Measurements from ENCODE around the gene AHCYL2. TPM values are rescaled to one million over a fixed set of nuclear protein-coding genes. Genes with fewer than 3 reads are reported as not detected.
"Not testable (repeated sequence)": the region's sequence is repeated elsewhere in the genome, so short reads cannot be mapped to it uniquely, and the experiment has no call there.

Gene AHCYL2
- total and polyA plus RNA-seq, 4 donors = 2.0 to 10.0 (median 3.6) TPM

GRCh38 chr7:129351320-129351719, 126.5 kb downstream of the AHCYL2 start:
- H3K27me3 ChIP-seq (ENCODE audit: control insufficient read depth in 4 of 4, insufficient read depth in 4 of 4, low read length in 3 of 4) = no peaks in the 10 kb centered on the region
- H3K9me3 ChIP-seq (ENCODE audit: control insufficient read depth in 4 of 4, low read length in 3 of 4) = no peaks in the 10 kb centered on the region
- 90% methylated on average over 3 of the region's 3 CpGs for WGBS
- H3K36me3 ChIP-seq (ENCODE audit: control insufficient read depth in 4 of 4, insufficient read depth in 3 of 4, low read depth in 1 of 4, low read length in 3 of 4) = no peaks in the 10 kb centered on the region
- no peak overlapping the region for H3K4me3 ChIP-seq (ENCODE audit: low read depth in 1 of 3, low read length in 3 of 3)
- TF ChIP-seq SP1 (IDR thresholded peaks at IDR 0.05) = no peak
- H3K9ac ChIP-seq (ENCODE audit: low read depth in 1 of 2, low read length in 2 of 2) = no peak overlapping the region
- DNase-seq (ENCODE audit: low spot score) = no peak
- no peak overlapping the region for H3K27ac ChIP-seq (ENCODE audit: low read depth in 1 of 2, low read length in 2 of 2)
- H3K4me1 ChIP-seq (ENCODE audit: control insufficient read depth in 4 of 4, insufficient read depth in 4 of 4, low read length in 3 of 4) = no peaks in the 10 kb centered on the region

DNA sequence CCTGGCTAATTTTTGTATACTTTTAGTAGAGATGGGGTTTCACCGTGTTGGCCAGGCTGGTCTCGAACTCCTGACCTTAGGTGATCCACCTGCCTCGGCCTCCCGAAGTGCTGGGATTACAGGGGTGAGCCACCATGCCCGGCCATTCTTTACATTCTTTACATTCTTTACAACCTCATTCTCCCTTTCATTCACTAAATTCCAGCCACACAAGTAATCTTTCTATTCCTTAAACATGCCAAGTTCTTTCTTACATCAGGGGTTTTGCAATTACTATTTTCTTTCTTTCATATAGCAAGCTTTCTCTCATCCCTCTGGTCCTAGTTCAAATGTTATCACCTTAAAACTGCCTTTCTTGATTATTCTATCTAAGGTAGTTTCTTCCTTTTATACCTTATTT, 128.3 kb downstream of the AHCYL2 start:
- H3K4me3 ChIP-seq (ENCODE audit: low read depth in 1 of 3, low read length in 3 of 3); H3K27me3 ChIP-seq (ENCODE audit: control insufficient read depth in 4 of 4, insufficient read depth in 4 of 4, low read length in 3 of 4); H3K36me3 ChIP-seq (ENCODE audit: control insufficient read depth in 4 of 4, insufficient read depth in 3 of 4, low read depth in 1 of 4, low read length in 3 of 4); H3K9me3 ChIP-seq (ENCODE audit: control insufficient read depth in 4 of 4, low read length in 3 of 4); H3K9ac ChIP-seq (ENCODE audit: low read depth in 1 of 2, low read length in 2 of 2); H3K4me1 ChIP-seq (ENCODE audit: control insufficient read depth in 4 of 4, insufficient read depth in 4 of 4, low read length in 3 of 4); DNase-seq (ENCODE audit: low spot score); H3K27ac ChIP-seq (ENCODE audit: low read depth in 1 of 2, low read length in 2 of 2): not testable (repeated sequence)
- 93% methylated on average over 5 of the region's 5 CpGs for WGBS

DNA sequence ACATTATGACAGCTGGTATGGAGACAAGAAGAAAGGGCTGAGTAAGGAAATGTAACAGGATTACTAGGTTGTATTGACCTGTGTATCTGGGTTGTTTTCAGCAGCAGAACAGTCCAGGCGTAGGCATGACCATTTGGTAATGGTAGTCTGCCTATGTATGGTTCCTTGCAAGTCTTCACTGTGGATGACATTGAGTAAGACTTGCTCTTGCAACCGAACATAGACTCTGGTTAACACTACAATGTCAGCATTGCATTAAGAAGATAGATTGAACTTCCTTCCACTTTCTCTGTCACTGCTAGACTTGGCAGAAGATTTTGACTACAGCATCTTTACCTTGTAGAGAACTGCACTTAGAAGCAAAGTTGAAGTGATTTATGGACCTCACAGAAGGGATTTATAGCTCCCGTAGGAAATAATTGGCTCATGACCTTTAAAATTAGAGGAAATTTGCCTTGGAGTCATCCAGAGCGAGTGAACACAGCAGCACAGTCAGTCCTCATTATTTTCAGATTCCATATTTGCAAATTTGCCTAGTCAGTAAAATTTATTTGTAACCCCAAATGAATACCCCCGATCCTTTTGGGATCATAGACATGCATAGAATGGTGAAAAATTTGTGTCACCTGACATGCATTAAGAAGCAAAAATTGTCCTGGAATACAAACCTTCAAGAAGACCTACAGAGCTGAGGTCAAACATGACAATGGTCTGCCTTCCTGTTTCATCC, 129.8 kb downstream of the AHCYL2 start:
- TF ChIP-seq SP1 (IDR thresholded peaks at IDR 0.05) (no peak), HNF4A (conservative IDR thresholded peaks at IDR 0.05) (no peak), RXRA (IDR thresholded peaks at IDR 0.05) (no peak), TAF1 (conservative IDR thresholded peaks at IDR 0.05) (no peak), YY1 (IDR thresholded peaks at IDR 0.05) (no peak), EGR1 (IDR thresholded peaks at IDR 0.05; ENCODE audit: low read depth in 2 of 2) (no peak), JUND (IDR thresholded peaks at IDR 0.05) (no peak), CTCF (IDR thresholded peaks at IDR 0.05; ENCODE audit: low read depth, low read length, missing input control) (no peak)
- TF ChIP-seq, protein P1, sequence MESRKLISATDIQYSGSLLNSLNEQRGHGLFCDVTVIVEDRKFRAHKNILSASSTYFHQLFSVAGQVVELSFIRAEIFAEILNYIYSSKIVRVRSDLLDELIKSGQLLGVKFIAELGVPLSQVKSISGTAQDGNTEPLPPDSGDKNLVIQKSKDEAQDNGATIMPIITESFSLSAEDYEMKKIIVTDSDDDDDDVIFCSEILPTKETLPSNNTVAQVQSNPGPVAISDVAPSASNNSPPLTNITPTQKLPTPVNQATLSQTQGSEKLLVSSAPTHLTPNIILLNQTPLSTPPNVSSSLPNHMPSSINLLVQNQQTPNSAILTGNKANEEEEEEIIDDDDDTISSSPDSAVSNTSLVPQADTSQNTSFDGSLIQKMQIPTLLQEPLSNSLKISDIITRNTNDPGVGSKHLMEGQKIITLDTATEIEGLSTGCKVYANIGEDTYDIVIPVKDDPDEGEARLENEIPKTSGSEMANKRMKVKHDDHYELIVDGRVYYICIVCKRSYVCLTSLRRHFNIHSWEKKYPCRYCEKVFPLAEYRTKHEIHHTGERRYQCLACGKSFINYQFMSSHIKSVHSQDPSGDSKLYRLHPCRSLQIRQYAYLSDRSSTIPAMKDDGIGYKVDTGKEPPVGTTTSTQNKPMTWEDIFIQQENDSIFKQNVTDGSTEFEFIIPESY (IDR thresholded peaks at IDR 0.05) = no peak
- WGBS = 89% methylated on average over 5 of the region's 5 CpGs
- DNase-seq (ENCODE audit: low spot score) = no peak

DNA sequence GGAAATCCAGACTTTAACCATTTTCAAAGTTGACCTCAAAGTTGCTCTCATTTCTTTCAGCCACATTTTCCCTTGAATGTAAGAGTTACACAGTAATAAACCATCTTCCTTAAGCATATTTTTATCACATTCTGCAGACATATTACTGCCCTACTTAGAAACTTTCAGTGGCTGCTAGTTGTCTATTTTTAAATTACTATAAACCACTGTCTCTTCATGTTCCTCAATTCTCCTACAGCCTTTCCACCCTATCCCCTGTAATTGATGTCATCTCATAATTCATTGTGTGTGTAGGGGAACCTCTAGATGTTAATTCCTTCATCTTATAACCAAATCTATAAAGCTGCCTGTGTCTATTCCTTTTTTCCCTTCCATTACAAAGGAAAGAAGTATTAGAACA, 131.3 kb downstream of the AHCYL2 start:
- Histone ChIP-seq H3K9ac (ENCODE audit: low read depth in 1 of 2, low read length in 2 of 2) (no peak overlapping the region), H3K9me3 (ENCODE audit: control insufficient read depth in 4 of 4, low read length in 3 of 4) (no peaks in the 10 kb centered on the region), H3K27ac (ENCODE audit: low read depth in 1 of 2, low read length in 2 of 2) (no peak overlapping the region), H3K4me3 (ENCODE audit: low read depth in 1 of 3, low read length in 3 of 3) (no peak overlapping the region), H3K27me3 (ENCODE audit: control insufficient read depth in 4 of 4, insufficient read depth in 4 of 4, low read length in 3 of 4) (no peaks in the 10 kb centered on the region), H3K36me3 (ENCODE audit: control insufficient read depth in 4 of 4, insufficient read depth in 3 of 4, low read depth in 1 of 4, low read length in 3 of 4) (no peaks in the 10 kb centered on the region), H3K4me1 (ENCODE audit: control insufficient read depth in 4 of 4, insufficient read depth in 4 of 4, low read length in 3 of 4) (no peaks in the 10 kb centered on the region)
- no peak for DNase-seq (ENCODE audit: low spot score)
- no peak for TF ChIP-seq RXRA (IDR thresholded peaks at IDR 0.05)
- no peak for TF ChIP-seq GABPA (IDR thresholded peaks at IDR 0.05 in 1 of 2, conservative IDR thresholded peaks at IDR 0.05 in 1 of 2)
- TF ChIP-seq EGR1 (IDR thresholded peaks at IDR 0.05; ENCODE audit: low read depth in 2 of 2) = no peak
- no peak for TF ChIP-seq HNF4G (IDR thresholded peaks at IDR 0.05)
- no peak for TF ChIP-seq CTCF (IDR thresholded peaks at IDR 0.05; ENCODE audit: low read depth, low read length, missing input control)
- no peak for TF ChIP-seq YY1 (IDR thresholded peaks at IDR 0.05)

More for the DNA sequence above, 129.8 kb downstream of the AHCYL2 start:
- H3K36me3 ChIP-seq (ENCODE audit: control insufficient read depth in 4 of 4, insufficient read depth in 3 of 4, low read depth in 1 of 4, low read length in 3 of 4) = no peaks in the 10 kb centered on the region
- H3K9ac ChIP-seq (ENCODE audit: low read depth in 1 of 2, low read length in 2 of 2) = no peak overlapping the region
- no peak overlapping the region for H3K27ac ChIP-seq (ENCODE audit: low read depth in 1 of 2, low read length in 2 of 2)
- H3K4me1 ChIP-seq (ENCODE audit: control insufficient read depth in 4 of 4, insufficient read depth in 4 of 4, low read length in 3 of 4) = no peaks in the 10 kb centered on the region
- no peaks in the 10 kb centered on the region for H3K27me3 ChIP-seq (ENCODE audit: control insufficient read depth in 4 of 4, insufficient read depth in 4 of 4, low read length in 3 of 4)
- no peak overlapping the region for H3K4me3 ChIP-seq (ENCODE audit: low read depth in 1 of 3, low read length in 3 of 3)
- H3K9me3 ChIP-seq (ENCODE audit: control insufficient read depth in 4 of 4, low read length in 3 of 4) = no peaks in the 10 kb centered on the region
